ENCODE results near the gene SSH2.
"Not testable (repeated sequence)": the region's sequence is repeated elsewhere in the genome, so short reads cannot be mapped to it uniquely, and the experiment has no call there.

Gene SSH2

GRCh38 chr17:29835435-29836351 is 94.3 kb downstream of the SSH2 start:
- no peak for DNase-seq

- no peak for DNase-seq
Measured at GRCh38 chr17:29833801-29834200, 96.2 kb downstream of the SSH2 start.

GRCh38 chr17:29828676-29829284 is 101.2 kb downstream of the SSH2 start:
- DNase-seq, result no peak

- DNase-seq, result no peak
Measured at GRCh38 chr17:29827179-29827578, 102.8 kb downstream of the SSH2 start.

GRCh38 chr17:29826114-29826692 is 103.8 kb downstream of the SSH2 start:
- no peak for DNase-seq

- DNase-seq, result no peak
Measured at GRCh38 chr17:29825604-29826003, 104.4 kb downstream of the SSH2 start.

- no peak for DNase-seq
Measured at GRCh38 chr17:29821897-29822296, 108.1 kb downstream of the SSH2 start.

GRCh38 chr17:29820425-29820824 is 109.6 kb downstream of the SSH2 start:
- DNase-seq, result no peak

GRCh38 chr17:29807520-29808361 is 122.3 kb downstream of the SSH2 start:
- DNase-seq, result peak; percentile 27

GRCh38 chr17:29802246-29802645 is 127.8 kb downstream of the SSH2 start:
- no peak for DNase-seq

GRCh38 chr17:29800457-29800856 is 129.6 kb downstream of the SSH2 start:
- DNase-seq, result no peak

GRCh38 chr17:29796652-29797051 is 133.4 kb downstream of the SSH2 start:
- no peak for DNase-seq

GRCh38 chr17:29793501-29793900 is 136.5 kb downstream of the SSH2 start:
- DNase-seq, result no peak

- no peak for DNase-seq
Measured at GRCh38 chr17:29791336-29792080, 138.5 kb downstream of the SSH2 start.

- DNase-seq, result no peak
Measured at GRCh38 chr17:29789196-29790170, 140.5 kb downstream of the SSH2 start.

GRCh38 chr17:29787995-29788394 is 142.0 kb downstream of the SSH2 start:
- DNase-seq, result no peak

GRCh38 chr17:29782917-29783316 is 147.1 kb downstream of the SSH2 start:
- no peak for DNase-seq

GRCh38 chr17:29779812-29780190 is 150.2 kb downstream of the SSH2 start:
- DNase-seq, result not testable (repeated sequence)

GRCh38 chr17:29778956-29779811 is 150.8 kb downstream of the SSH2 start:
- peak; percentile 33 for DNase-seq

GRCh38 chr17:29777663-29778062 is 152.4 kb downstream of the SSH2 start:
- no peak for DNase-seq
